Memory B cell (primary cell): ENCODE data around the gene CPLX4.

ENCODE experiments used
- ATAC-seq: fragments of 150-1000 bp; cut with Tn5 transposase; 2 replicates; pipeline ENCODE4 v1.10.0; 2021; ENCODE audit warnings: low read depth, mild to moderate bottlenecking, moderate library complexity
- DNase-seq, 2 donors: peaks; one replicate each; pipeline ENCODE4 v3.0.0; 2022; ENCODE audit warnings: low spot score in 2 of 2
- H3K27ac Mint-ChIP-seq: one replicate; pipeline ENCODE4 v1.8.0; 2022; ENCODE audit warnings: mild to moderate bottlenecking, moderate library complexity, mixed read lengths
- H3K27me3 Mint-ChIP-seq: one replicate; pipeline ENCODE4 v1.8.0; 2022; ENCODE audit warnings: mixed read lengths
- H3K36me3 Mint-ChIP-seq: one replicate; pipeline ENCODE4 v1.8.0; 2022; ENCODE audit warnings: mild to moderate bottlenecking, mixed read lengths
- H3K4me1 Mint-ChIP-seq: one replicate; pipeline ENCODE4 v1.8.0; 2022; ENCODE audit warnings: mixed read lengths
- H3K4me3 Mint-ChIP-seq: one replicate; pipeline ENCODE4 v1.8.0; 2022; ENCODE audit warnings: mild to moderate bottlenecking, moderate library complexity, mixed read lengths
- H3K9me3 Mint-ChIP-seq: one replicate; pipeline ENCODE4 v1.8.0; 2022; ENCODE audit warnings: mixed read lengths

CPLX4 gene

GRCh38 chr18:59271606-59272220 lies 46.7 kb downstream of the CPLX4 start:
- peaks cover 12% of the 10 kb centered on the region for H3K4me1 Mint-ChIP-seq
- peaks cover 2% of the 10 kb centered on the region for H3K9me3 Mint-ChIP-seq
- DNase-seq (no peak), ATAC-seq (no peak)
- H3K27me3 Mint-ChIP-seq = peaks cover 34% of the 10 kb centered on the region
- peaks cover 2% of the 10 kb centered on the region for H3K36me3 Mint-ChIP-seq
- H3K4me3 Mint-ChIP-seq = peak overlapping the region; percentile 8
- no peak overlapping the region for H3K27ac Mint-ChIP-seq

DNA sequence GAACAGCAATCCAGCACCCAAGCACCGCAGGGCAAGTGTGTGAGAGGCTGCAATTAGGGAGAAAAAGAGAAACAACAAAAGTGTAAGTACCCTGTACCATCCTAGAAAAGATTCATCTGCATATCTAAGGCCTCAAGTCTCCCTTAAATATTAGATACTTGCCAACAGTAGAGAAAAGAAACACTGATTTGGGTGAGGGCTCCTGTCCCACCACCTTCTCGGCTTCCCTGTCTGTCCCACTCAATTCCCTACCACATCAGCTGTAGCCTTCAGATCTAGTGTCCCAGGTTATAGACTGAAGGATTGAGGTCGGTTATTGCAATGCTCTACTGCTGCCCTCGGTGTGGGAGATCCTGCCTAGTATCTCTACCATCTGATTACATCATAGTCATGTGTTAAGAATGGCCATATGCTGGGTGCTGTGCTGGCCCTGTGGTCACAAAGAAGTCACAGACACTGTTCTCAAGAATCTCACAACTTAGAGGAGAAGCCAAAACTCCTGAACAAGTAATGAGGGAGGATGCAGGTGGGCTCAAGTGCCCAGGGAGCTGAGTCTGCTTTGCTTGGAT lies 47.7 kb downstream of the CPLX4 start:
- DNase-seq (no peak), ATAC-seq (no peak)
- Mint-ChIP-seq H3K27me3 (peaks cover 38% of the 10 kb centered on the region), H3K27ac (no peak overlapping the region), H3K9me3 (peaks cover 2% of the 10 kb centered on the region), H3K4me3 (no peak overlapping the region), H3K4me1 (peaks cover 12% of the 10 kb centered on the region), H3K36me3 (peaks cover 2% of the 10 kb centered on the region)

- Mint-ChIP-seq H3K27me3 (peaks cover 36% of the 10 kb centered on the region), H3K4me1 (peaks cover 12% of the 10 kb centered on the region), H3K36me3 (peaks cover 2% of the 10 kb centered on the region), H3K27ac (peak overlapping the region; percentile 7), H3K4me3 (peak overlapping the region; percentile 69), H3K9me3 (peaks cover 2% of the 10 kb centered on the region)
- DNase-seq (no peak), ATAC-seq (no peak)
Measured at GRCh38 chr18:59269563-59270119, 48.8 kb downstream of the CPLX4 start.

DNA sequence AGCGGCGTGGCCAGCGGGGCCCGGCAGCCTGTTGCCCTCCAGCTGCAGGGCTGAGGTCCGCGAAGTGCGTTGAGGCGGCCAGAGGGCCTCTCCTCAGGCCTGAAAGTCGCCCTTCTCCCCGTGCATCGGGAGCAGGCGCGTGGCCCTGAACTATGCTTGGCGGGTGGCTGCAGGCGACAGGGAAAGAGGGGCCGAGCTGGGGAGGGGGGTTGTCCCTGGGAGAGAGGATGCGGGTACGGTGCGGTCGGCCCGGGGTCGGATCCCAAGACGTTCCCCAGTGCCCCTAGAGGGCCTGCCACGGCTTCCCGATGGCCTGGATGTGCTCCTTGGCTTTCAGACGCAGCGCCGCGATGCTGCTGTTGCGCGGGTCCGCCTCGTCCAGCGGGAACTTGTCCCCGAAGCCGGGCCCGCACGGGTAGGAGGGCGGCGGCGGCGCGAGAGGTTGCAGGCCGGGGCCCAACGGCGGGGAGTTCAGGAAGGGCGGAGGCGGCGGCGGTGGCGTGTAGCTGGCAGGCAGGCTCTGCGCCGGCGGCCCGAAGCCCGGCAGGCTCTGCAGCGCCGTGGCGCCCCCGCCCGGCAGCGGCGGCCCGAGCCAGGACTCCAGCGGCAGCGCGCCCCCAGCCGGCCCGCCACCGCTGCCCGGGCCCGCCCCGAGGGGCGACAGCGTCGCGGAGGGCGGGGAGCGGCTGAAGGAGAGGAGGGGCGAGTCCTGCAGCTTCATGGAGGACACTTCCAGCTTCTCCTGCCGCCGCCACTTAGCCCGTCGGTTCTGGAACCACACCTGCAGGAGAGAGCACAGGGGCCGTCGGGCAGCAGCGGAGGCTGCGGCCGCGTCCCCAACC lies 49.5 kb downstream of the CPLX4 start:
- H3K27me3 Mint-ChIP-seq = peaks cover 35% of the 10 kb centered on the region
- peaks cover 12% of the 10 kb centered on the region for H3K4me1 Mint-ChIP-seq
- ATAC-seq = peak; percentile 53
- H3K36me3 Mint-ChIP-seq = peaks cover 2% of the 10 kb centered on the region
- DNase-seq = peak in 1 of 2 donors; percentile 38
- peak overlapping the region; percentile 7 for H3K27ac Mint-ChIP-seq
- peaks cover 2% of the 10 kb centered on the region for H3K9me3 Mint-ChIP-seq
- H3K4me3 Mint-ChIP-seq = peak overlapping the region; percentile 69

GRCh38 chr18:59268127-59268720 lies 50.2 kb downstream of the CPLX4 start:
- H3K4me1 Mint-ChIP-seq = peaks cover 11% of the 10 kb centered on the region
- H3K27ac Mint-ChIP-seq = no peak overlapping the region
- peaks cover 2% of the 10 kb centered on the region for H3K9me3 Mint-ChIP-seq
- DNase-seq = no peak
- peaks cover 2% of the 10 kb centered on the region for H3K36me3 Mint-ChIP-seq
- H3K4me3 Mint-ChIP-seq = peak overlapping the region; percentile 69
- no peak for ATAC-seq
- H3K27me3 Mint-ChIP-seq = peaks cover 36% of the 10 kb centered on the region

GRCh38 chr18:59267503-59268126 lies 50.8 kb downstream of the CPLX4 start:
- Mint-ChIP-seq H3K27me3 (peaks cover 40% of the 10 kb centered on the region), H3K9me3 (peaks cover 2% of the 10 kb centered on the region), H3K4me1 (peaks cover 11% of the 10 kb centered on the region), H3K27ac (no peak overlapping the region), H3K4me3 (peak overlapping the region; percentile 5), H3K36me3 (peaks cover 2% of the 10 kb centered on the region)
- ATAC-seq (no peak), DNase-seq (no peak)

DNA sequence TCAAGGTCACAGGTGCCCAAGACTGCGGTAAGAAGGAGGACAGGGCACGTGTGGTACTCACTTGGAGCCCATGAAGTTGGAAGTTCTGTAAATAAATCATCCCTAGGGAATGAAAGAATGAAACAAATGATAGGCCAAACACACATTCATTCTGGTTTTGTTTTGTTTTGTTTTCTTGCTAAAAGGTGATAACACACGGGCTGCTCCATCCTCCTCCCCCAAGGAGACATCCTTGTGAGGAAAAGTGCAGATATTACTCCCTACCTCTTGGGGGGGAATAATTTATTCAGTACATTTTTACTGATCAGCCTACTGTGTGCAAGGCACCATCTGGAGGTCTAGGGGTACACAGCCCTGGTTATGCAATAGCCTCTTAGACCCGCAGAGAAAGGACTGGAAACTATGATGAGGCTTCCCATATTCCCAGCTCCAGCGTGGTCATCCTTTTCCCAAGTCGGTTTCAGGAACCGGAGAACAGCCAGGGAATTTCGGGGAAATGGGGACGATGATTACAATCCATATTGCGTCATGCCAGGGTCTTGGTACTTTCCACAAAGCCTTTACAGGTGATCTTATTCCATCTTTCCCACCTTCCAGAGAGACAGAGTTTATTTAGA lies 51.5 kb downstream of the CPLX4 start:
- DNase-seq (no peak), ATAC-seq (no peak)
- Mint-ChIP-seq H3K9me3 (peaks cover 2% of the 10 kb centered on the region), H3K4me1 (peaks cover 11% of the 10 kb centered on the region), H3K4me3 (no peak overlapping the region), H3K36me3 (peaks cover 2% of the 10 kb centered on the region), H3K27ac (no peak overlapping the region), H3K27me3 (peaks cover 42% of the 10 kb centered on the region)

GRCh38 chr18:59266459-59266858 lies 52.0 kb downstream of the CPLX4 start:
- DNase-seq = no peak
- Mint-ChIP-seq H3K4me1 (peaks cover 11% of the 10 kb centered on the region), H3K27ac (no peak overlapping the region), H3K9me3 (peaks cover 2% of the 10 kb centered on the region), H3K27me3 (peaks cover 42% of the 10 kb centered on the region), H3K36me3 (peaks cover 2% of the 10 kb centered on the region), H3K4me3 (no peak overlapping the region)
- no peak for ATAC-seq

- ATAC-seq (no peak), DNase-seq (no peak)
- no peak overlapping the region for H3K27ac Mint-ChIP-seq
- peaks cover 2% of the 10 kb centered on the region for H3K36me3 Mint-ChIP-seq
- peaks cover 40% of the 10 kb centered on the region for H3K27me3 Mint-ChIP-seq
- H3K9me3 Mint-ChIP-seq = peaks cover 2% of the 10 kb centered on the region
- H3K4me3 Mint-ChIP-seq = peak overlapping the region; percentile 52
- H3K4me1 Mint-ChIP-seq = peaks cover 11% of the 10 kb centered on the region
Measured at GRCh38 chr18:59265974-59266369, 52.5 kb downstream of the CPLX4 start.

- DNase-seq = no peak
Measured at GRCh38 chr18:59265246-59265973, 53.0 kb downstream of the CPLX4 start.

DNA sequence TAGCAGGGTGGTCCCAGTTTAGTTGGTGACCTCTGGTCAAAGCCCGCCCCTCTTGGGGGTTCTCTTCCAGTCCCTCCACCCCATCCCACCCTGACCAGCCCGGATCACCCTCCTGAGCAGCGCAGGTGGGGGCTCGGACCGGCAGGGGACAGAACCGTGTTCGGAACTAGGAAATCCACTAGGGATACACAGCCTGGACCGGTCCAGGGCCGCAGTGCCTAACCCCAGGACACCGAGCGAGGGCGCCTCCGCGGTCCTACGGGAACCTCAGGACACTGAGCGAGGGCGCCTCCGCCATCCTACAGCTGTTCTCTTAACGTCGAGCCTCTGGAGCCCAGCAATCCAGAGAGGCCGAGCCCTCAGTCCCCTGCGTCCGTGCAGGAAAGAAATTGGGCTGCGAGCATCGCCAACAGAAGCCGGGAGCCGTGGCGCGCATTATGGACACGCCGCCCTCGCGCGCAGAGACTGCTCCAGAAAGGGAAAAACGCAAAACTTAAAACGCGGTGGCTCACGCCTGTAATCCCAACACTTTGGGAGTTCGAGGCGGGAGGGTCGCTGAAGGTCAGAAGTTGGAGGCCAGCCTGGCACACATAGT lies 53.7 kb downstream of the CPLX4 start:
- Mint-ChIP-seq H3K4me3 (peak overlapping the region; percentile 61), H3K27me3 (peaks cover 36% of the 10 kb centered on the region), H3K27ac (no peak overlapping the region), H3K4me1 (peaks cover 7% of the 10 kb centered on the region), H3K36me3 (peaks cover 2% of the 10 kb centered on the region), H3K9me3 (peaks cover 2% of the 10 kb centered on the region)
- ATAC-seq (no peak), DNase-seq (no peak)

More at GRCh38 chr18:59265246-59265973, 53.0 kb downstream of the CPLX4 start:
- no peak overlapping the region for H3K27ac Mint-ChIP-seq
- H3K27me3 Mint-ChIP-seq = peaks cover 37% of the 10 kb centered on the region
- H3K4me1 Mint-ChIP-seq = peaks cover 8% of the 10 kb centered on the region
- ATAC-seq = peak; percentile 59
- peaks cover 2% of the 10 kb centered on the region for H3K36me3 Mint-ChIP-seq
- H3K4me3 Mint-ChIP-seq = peak overlapping the region; percentile 61
- peaks cover 2% of the 10 kb centered on the region for H3K9me3 Mint-ChIP-seq

DNA sequence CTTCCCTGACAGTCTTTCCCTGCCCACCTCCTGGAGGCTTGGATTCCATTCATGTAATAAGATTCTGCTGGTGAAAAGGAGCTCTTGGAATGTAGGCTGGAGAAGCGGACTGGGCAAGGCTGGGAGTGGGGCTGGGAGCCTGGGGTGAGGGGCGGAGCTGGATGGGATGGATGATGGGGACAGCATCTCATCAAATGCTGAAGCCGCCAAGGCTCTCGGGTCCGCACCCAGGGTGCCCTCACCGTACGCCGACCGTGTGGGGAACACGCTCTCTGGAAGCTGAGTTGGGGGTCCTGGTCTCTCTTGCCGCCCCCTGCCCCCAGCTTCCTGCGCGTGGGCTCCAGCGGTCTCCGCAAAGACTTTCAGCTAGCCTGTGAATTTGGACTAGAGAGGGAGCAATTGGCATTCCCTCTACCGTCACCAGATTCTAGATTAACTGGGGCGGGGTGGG lies 54.3 kb downstream of the CPLX4 start:
- ATAC-seq = no peak
- Mint-ChIP-seq H3K27ac (no peak overlapping the region), H3K4me1 (peaks cover 4% of the 10 kb centered on the region), H3K36me3 (no peaks in the 10 kb centered on the region), H3K9me3 (peaks cover 2% of the 10 kb centered on the region), H3K4me3 (no peak overlapping the region), H3K27me3 (peaks cover 36% of the 10 kb centered on the region)
- no peak for DNase-seq
